ENCODE measurements around the gene SMAP1.

- TF ChIP-seq CTCF (IDR thresholded peaks at IDR 0.05) (no peak), POLR2A (IDR thresholded peaks at IDR 0.05) (no peak)
Measured at GRCh38 chr6:70707893-70708292, 40.2 kb downstream of the SMAP1 start.

Data from heart left ventricle (tissue), 13 donors.